Nasal cavity respiratory epithelium epithelial cell of viscerocranial mucosa (primary cell): ENCODE results near the gene TCEAL7. TPM values are rescaled to one million over a fixed set of nuclear protein-coding genes. Genes with fewer than 3 reads are reported as not detected.

Experiments
- total RNA-seq: library from RNA; depleted of rRNA; stranded (reverse); fragments of >200 nt; gene quantifications from 2 replicates; pipeline ENCODE4 v1.2.3, GENCODE V29; 2014

Gene TCEAL7
- total RNA-seq = 0.34 and 0.50 TPM in 2 replicates

DNA sequence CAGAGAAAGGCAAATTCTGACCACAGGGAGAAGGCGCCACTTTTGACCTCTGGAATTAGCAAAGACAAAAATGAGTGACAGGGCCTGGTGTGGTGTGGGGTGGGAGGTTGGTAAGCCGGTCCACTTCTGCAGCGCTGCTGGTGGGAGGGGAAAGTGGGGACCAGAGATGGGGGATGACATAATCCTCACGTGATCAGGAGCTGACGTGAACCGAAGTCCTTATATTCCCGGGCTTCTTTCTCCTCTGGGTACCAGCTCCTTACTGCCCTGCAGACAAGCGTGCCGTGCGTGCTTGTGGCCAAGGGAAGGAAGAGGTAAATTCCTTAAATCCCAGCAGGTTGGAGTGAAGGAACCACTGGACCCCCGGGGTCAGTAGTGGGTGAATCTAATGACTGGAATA is at the start of gene TCEAL7:
TSS of gene TCEAL7 (plus strand) at position 249 of the 400 bp plus-strand sequence. CDS start 1,165 bp downstream, outside the sequence.

GRCh38 chrX:103310555-103311398 is 19.3 kb upstream of the TCEAL7 start, which contains the start of gene BEX2:
BEX2 (minus strand) TSS chrX:103310990; CDS start chrX:103309976, 1,014 bp downstream.

DNA sequence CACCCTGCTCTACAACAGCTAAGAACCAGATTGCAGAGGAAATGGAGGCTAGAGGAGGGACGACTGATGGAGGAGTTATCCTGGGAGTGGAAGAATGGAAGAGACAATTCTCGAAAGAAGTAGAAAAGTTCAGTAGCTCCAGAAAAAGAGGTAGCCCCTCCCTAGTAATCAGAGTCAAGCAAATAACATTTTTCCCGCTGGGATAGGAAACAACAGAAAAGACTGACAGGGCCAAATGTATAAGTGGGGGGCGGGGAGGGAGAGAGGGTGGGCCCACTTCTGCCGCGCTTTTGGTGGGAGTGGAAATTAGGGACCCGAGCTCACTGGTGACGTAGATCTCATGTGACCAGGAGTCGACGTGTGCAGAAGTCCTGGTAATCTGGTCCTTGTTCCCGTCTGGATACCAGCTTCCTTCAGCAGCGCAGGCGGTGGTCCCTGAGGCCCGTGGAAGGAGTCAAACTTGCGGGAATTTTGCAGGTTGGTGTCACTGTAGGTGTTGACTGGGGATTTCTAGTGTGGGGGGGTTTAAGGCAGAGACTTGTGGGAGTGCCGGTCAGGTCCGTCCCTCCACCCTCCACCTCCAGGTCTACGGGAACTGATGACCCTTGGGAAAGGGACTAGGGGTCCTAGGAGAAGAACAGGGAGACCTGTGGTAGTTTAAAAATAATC is 26.2 kb downstream of the TCEAL7 start, which contains the start of gene TCEAL9:
TSS of gene TCEAL9 (plus strand) at position 377 of the 669 bp plus-strand sequence. CDS start 1,179 bp downstream, outside the sequence.

DNA sequence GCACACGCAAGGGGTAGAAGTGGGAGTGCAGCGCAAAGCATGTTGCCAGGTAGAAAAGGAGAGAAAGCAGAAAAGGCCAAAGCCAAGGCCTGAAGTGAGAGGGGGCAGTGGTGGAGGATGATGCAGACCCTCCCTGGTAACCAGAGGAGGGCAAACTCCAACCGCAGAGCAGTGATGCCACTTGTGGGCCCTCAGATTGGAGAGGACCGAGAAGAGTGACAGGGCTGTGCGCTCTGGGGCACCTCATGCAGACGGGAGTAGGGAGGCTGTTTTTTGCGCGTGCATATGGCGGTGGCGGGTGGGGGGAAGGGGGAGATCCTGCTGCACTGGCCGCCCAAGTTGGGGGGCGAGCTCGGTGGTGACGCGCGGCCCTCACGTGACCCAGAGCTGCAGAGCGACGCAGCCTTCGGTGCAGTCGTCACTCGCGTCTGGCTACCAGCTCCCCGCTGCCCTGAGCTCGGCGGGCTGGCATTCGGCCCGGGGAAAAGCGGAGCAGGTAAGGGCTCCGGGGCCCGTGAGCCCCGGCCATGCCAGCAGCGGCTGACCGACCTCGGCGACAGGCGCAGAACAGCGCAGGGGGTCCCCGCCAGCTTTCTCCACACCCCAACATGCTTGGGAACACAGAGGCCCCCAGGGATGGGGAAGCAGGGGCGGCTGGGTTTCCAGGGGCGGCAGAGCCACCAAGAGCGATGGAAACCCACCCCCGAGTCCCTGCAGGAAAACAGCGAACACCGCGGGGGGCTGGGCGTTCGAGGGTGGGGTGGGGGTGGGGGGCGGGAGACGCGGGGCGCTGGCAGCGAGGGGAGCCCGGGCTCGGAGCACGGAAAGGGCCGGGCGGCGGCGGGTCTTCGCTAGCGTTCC is 46.3 kb downstream of the TCEAL7 start, which contains the start of gene BEX3:
TSS of gene BEX3 (plus strand) at position 421 of the 861 bp plus-strand sequence. CDS start 984 bp downstream, outside the sequence.

Other genes starting within 250 kb of the TCEAL7 start
- under 0.01 TPM in 1 of 2 replicates, not detected in the other for gene NXF3, start 237.1 kb upstream of the TCEAL7 start, total RNA-seq
- gene BEX4, start 115.1 kb upstream of the TCEAL7 start, total RNA-seq = 19.1 and 24.9 TPM in 2 replicates
- 68.0 and 69.4 TPM in 2 replicates for gene TCEAL8, start 75.1 kb upstream of the TCEAL7 start, total RNA-seq
- gene TCEAL5, start 53.5 kb upstream of the TCEAL7 start, total RNA-seq = not detected in 2 replicates
- gene BEX2, start 19.2 kb upstream of the TCEAL7 start, total RNA-seq = 37.4 and 65.6 TPM in 2 replicates
- gene TCEAL9, start 26.3 kb downstream of the TCEAL7 start, total RNA-seq = 59.6 and 61.9 TPM in 2 replicates
- 92.6 and 160 TPM in 2 replicates for gene BEX3, start 46.3 kb downstream of the TCEAL7 start, total RNA-seq
- under 0.01 and 0.21 TPM in 2 replicates for gene RAB40A, start 189.2 kb downstream of the TCEAL7 start, total RNA-seq